Transverse colon (tissue), 4 donors: ENCODE measurements around the gene ACTN3.

Experiments used
- EP300 ChIP-seq: sonication (generic); formaldehyde crosslinking; IDR thresholded peaks from one replicate; pipeline ENCODE4 v1.6.1; 2017; ENCODE audit warnings: antibody characterized with exemption, low read depth
- POLR2A ChIP-seq: fragments of 450-650 bp; IDR thresholded peaks from one replicate; pipeline ENCODE4 v1.6.1; 2016; ENCODE audit warnings: antibody characterized with exemption, mild to moderate bottlenecking, moderate library complexity
- POLR2AphosphoS5 ChIP-seq, 3 donors: sonication (generic); formaldehyde crosslinking; IDR thresholded peaks; one replicate each; pipeline ENCODE4 v1.6.1; 2016; ENCODE audit warnings: antibody characterized with exemption in 3 of 3
- TF ChIP-seq, protein P1 (sequence below), 5 experiments: fragments of 200-600 bp in 3 of 5; fragments of 450-650 bp in 2 of 5; sonication (generic) in 3 of 5; IDR thresholded peaks; 1 replicate in 2 of 5; 2 replicates in 3 of 5; pipeline ENCODE4 v1.5.1; 2016 to 2017; ENCODE audit warnings: antibody characterized with exemption in 5 of 5, inconsistent platforms in 3 of 5, mild to moderate bottlenecking in 2 of 5, moderate library complexity in 1 of 5

DNA sequence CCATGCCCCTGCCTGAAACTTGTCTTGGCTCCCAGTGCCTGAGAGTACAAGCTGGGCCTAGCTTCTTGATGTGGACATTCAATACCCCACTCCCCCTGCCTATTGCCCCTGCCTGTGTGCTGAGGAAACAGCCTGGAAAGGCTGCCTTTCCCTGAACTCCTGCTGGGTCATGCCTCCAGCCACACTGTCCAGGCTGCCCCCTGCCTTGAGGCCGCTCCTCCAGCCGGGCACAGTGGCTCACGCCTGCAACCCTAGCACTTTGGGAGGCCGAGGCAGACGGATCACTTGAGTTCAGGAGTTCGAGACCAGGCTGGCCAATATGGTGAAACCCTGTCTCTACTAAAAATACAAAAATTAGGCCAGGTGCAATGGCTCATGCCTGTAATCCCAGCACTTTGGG lies 56.4 kb downstream of the ACTN3 start:
- TF ChIP-seq, protein P1, sequence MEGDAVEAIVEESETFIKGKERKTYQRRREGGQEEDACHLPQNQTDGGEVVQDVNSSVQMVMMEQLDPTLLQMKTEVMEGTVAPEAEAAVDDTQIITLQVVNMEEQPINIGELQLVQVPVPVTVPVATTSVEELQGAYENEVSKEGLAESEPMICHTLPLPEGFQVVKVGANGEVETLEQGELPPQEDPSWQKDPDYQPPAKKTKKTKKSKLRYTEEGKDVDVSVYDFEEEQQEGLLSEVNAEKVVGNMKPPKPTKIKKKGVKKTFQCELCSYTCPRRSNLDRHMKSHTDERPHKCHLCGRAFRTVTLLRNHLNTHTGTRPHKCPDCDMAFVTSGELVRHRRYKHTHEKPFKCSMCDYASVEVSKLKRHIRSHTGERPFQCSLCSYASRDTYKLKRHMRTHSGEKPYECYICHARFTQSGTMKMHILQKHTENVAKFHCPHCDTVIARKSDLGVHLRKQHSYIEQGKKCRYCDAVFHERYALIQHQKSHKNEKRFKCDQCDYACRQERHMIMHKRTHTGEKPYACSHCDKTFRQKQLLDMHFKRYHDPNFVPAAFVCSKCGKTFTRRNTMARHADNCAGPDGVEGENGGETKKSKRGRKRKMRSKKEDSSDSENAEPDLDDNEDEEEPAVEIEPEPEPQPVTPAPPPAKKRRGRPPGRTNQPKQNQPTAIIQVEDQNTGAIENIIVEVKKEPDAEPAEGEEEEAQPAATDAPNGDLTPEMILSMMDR (IDR thresholded peaks at IDR 0.05) = no peak
- TF ChIP-seq POLR2A (no peak), POLR2AphosphoS5 (IDR thresholded peaks at IDR 0.05) (no peak), EP300 (no peak)
